COR-L47 (cell line): Measurements from ENCODE around the gene SEMA4F.
A peak's percentile ranks its signal among the peaks of the same experiment; 100 is the strongest.

Source experiments
- DNase-seq: peaks from one replicate; lab custom pipeline; 2025; lab: John Stamatoyannopoulos, UW

The SEMA4F gene

DNA sequence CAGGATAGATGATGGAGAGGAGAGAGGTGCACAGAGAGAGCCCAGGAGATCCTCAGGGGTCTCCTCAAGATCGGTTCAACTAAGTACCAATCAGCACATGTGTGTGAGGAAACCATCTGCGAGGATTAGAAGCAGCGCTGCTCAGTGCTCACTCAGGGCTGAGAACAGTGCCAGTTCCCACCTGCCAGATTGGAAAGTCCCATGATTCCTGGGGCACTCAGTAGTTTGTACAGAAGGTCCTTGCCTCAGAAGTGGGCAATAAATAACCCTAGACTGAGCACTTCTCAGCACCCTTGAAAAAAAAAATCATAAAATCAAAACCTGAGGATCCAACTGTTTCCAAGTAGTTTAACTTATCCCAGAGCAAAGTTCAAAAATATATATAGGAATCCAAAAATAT, 53.8 kb downstream of the SEMA4F start:
- no peak for DNase-seq

GRCh38 chr2:74708296-74708695, 54.2 kb downstream of the SEMA4F start:
- DNase-seq = no peak

DNA sequence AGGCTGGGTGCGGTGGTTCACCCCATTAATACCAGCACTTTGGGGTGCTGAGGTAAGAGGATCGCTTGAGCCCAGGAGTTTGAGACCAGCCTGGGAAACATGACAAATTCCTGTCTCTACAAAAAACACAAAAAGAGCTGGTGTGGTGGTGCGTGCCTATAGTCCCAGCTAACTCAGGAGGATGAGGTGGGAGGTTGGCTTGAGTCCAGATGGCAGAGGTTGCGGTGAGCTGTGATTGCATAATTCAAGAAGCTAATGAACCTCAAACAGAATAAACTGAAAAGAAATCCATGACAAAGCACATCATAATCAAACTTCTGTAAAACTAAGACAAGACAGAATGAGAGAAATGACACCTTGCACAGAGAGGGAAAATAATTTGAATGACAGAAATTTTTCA, 54.8 kb downstream of the SEMA4F start:
- no peak for DNase-seq

DNA sequence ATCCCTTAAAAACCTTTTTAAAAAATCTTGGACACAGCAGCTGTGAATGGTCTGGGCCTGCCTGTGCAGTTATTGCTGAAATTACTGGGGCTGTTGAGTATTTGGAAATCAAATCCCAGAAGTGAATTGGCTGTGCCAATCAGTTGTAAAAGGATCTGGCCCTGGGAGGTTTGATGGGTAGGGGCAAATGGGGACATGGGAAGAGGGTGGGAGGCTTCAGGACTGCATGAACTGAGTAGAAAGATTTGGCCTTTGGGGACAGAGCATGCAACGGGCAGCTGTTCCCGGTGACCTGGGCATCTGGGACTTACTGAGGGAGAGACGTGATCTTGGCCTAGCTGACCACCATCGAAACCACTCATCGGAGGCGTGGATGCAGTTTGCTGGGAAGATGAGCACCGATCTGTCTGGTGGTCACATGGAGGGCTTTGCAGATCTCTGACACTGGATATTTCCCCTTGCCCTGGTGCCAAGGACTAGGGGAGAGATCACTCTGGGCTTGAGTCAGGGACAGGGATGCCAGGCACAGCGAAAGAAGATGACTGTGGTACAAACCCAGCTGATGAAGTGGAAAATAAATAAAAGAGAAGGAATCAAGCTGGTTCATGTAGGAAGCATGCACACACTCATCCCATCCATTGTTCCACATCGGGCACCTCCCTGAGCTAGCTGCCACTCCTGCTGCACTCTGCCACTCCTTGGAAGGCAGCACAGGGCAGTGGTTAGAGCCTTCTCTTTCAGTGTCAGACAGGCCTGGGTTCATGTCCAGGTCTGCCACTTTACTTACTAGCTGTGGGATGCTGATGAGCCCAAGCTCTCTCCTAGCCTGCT, 58.4 kb downstream of the SEMA4F start:
- DNase-seq = no peak

GRCh38 chr2:74714691-74715080, 60.6 kb downstream of the SEMA4F start:
- no peak for DNase-seq

DNA sequence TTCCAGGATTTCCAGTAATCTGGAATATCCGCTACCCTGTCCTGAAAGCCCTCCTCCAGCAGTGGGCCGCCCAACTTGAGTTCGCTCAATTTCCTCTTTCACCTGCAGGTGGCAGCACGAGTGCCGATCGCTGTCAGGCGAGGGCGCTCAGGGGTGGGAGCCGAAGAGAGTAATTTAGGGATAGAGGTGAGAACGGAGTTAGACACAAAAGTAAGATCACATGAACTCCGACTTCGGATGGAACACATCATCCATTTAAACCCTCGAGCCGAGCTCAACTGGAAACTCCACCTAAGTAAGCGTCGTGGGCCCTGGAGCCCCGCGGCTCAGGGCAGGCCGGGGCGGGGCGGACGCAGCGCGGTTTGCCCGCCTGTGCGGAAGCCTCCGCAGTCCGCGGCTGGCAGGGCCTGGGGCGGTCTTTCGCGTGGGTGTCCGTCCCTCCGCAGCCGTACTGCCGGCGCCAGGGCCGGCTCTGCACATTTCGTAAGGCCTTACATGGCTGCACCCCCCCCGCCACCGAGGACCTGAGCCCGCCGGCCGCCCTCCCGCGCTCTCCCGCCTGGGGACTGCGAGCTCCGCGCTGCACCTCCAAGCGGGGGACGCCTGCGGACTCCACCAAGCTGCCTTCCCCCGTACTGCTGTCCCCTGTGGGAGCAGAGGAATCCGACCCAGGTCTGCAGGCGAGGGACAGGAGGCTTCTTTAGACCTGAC, 61.2 kb downstream of the SEMA4F start:
- DNase-seq = peak; percentile 61

DNA sequence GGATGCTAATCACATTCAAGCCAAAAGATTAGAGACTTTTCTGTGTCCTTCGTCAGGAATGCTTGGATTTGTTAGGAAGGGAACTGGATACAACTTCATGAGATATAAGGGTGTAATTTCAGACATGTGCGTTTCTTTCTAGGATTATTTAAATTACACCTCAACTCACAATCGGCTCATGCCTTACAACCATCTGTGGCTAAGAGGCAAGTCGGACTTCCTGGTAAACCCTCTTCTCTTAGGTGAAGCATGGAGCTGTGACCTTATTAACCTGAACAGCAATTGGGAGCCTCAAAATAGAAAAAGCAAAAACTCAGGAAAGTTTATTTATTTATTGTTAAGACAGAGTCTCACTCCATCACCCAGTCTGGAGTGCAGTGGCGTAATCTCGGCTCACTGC, 61.8 kb downstream of the SEMA4F start:
- DNase-seq = no peak

DNA sequence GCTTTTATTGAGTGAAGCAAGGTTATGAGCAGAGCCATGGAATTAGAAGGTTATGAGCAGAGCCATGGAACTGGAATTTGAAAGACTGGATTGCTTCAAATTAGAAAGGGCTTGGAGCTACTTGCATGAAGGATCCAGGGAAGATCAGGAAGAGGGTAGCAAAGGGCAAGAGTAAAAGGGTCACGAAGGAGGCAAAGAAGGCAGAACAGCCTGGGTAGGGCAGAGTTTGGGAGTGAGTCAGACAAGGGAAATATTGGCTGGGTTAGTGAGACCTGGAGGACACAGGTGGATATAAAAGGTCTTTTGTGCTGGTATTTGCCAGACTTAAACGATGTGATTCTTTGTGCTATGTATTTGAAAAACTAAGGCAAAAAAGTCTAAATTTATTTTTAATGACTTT, 65.0 kb downstream of the SEMA4F start:
- no peak for DNase-seq

GRCh38 chr2:74721316-74721715, 67.3 kb downstream of the SEMA4F start:
- no peak for DNase-seq

DNA sequence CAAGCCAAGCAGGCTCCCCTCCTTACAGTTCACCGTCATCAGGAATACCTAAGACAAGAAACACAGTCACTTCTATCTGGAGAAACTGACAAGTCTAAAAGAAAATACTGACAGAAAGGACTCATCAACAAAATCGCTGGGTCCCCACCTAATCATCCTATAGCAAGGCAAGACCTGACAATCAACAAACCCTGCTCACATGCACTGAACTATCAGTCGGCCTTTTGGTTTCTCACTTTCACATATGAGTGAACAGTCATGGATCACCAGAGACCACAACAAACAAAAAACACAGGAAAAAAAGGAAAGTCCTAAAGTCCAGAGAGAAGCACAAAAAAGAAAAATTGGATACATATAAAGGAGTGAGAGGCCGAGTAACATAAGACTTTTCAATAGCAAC, 70.4 kb downstream of the SEMA4F start:
- no peak for DNase-seq

- DNase-seq = no peak
Observed at GRCh38 chr2:74725287-74725686, 71.2 kb downstream of the SEMA4F start.

DNA sequence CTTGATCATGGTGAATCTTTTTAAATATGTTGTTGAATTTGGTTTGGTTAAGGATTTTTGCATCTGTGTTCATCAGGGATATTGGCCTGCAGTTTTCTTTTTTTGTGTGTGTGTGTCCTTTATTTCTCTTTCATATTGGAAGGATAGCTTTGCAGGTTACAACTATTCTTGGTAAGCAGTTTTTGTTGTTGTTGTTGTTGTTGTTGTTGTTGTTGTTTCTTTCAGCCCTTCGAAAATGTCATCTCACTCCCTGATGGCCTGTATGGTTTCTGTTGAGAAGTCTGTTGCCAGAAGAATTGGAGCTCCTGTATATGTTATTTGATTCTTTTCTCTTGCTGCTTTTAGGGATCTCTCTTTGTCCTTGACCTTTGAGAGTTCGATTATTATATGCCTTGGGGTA, 74.8 kb downstream of the SEMA4F start:
- DNase-seq = no peak

GRCh38 chr2:74730530-74730929, 76.5 kb downstream of the SEMA4F start:
- no peak for DNase-seq
